ENCODE results near the gene CBR3. TPM values are rescaled to one million over a fixed set of nuclear protein-coding genes. Genes with fewer than 3 reads are reported as not detected.

CBR3 gene
- total and polyA plus RNA-seq, 9 of the 15 experiments (the other 6 are each of a cell fraction or from before 2014, with no cell fraction given): not detected

GRCh38 chr21:36156339-36156814 is 21.5 kb downstream of the CBR3 start (continued):
- TF ChIP-seq SIN3A (IDR thresholded peaks at IDR 0.05; ENCODE audit: borderline replicate concordance in 2 of 2, control insufficient read depth in 1 of 2, low read depth in 2 of 2, low read length in 2 of 2) (no peak), RFX1 (IDR thresholded peaks at IDR 0.05) (peak; percentile 60; the same call in 1 of the 2 replicates), SRSF9 (IDR thresholded peaks at IDR 0.05; ENCODE audit: borderline replicate concordance, low read depth, low read length) (no peak), CREB5 (CRISPR knock-in tag; IDR thresholded peaks at IDR 0.05) (no peak), PYGO2 (tag; IDR thresholded peaks at IDR 0.05) (no peak), ARID4B (CRISPR knock-in tag; IDR thresholded peaks at IDR 0.05) (peak; percentile 10; the same call in 1 of the 2 replicates), NR2C2 (CRISPR knock-in tag; IDR thresholded peaks at IDR 0.05) (no peak), NR2C2 (tag; IDR thresholded peaks at IDR 0.05) (peak; percentile 10; the same call in 1 of the 2 replicates), CTBP1 (IDR thresholded peaks at IDR 0.05; ENCODE audit: borderline replicate concordance) (no peak), ZFX (CRISPR knock-in tag; IDR thresholded peaks at IDR 0.05) (no peak), ZNF41 (CRISPR knock-in tag; conservative IDR thresholded peaks at IDR 0.05) (no peak), ZHX1 (conservative IDR thresholded peaks at IDR 0.05; ENCODE audit: low read length) (no peak), NELFE (IDR thresholded peaks at IDR 0.05; ENCODE audit: insufficient read depth, insufficient read length) (no peak), ZNF79 (CRISPR knock-in tag; IDR thresholded peaks at IDR 0.05; ENCODE audit: low read depth) (no peak), ZNF586 (CRISPR knock-in tag; conservative IDR thresholded peaks at IDR 0.05) (no peak), EP300 (IDR thresholded peaks at IDR 0.05; ENCODE audit: low read length) (no peak), EGR1 (conservative IDR thresholded peaks at IDR 0.05) (peak; percentile 47; the same call in 1 of the 2 replicates), ZFPM2 (CRISPR knock-in tag; IDR thresholded peaks at IDR 0.05) (no peak), JUN (IDR thresholded peaks at IDR 0.05; ENCODE audit: borderline replicate concordance, low read depth, low read length) (no peak), JUN (CRISPR knock-in tag; IDR thresholded peaks at IDR 0.05; ENCODE audit: borderline replicate concordance) (no peak), HEY1 (CRISPR knock-in tag; IDR thresholded peaks at IDR 0.05; ENCODE audit: borderline replicate concordance) (no peak), CBX3 (IDR thresholded peaks at IDR 0.05; ENCODE audit: borderline replicate concordance in 1 of 2, low read length in 2 of 2) (0 out of 3 replicates have a peak, but pooled peaks of 1 of the 2 experiments have one; percentile 4)

All from K562 (cell line).